Epithelial cell of prostate (primary cell): Measurements from ENCODE around the gene PCSK7.
"Not testable (repeated sequence)": the region's sequence is repeated elsewhere in the genome, so short reads cannot be mapped to it uniquely, and the experiment has no call there.

Experiments used
- DNase-seq: peaks from one replicate; pipeline ENCODE4 v3.0.0-alpha.2; 2011; ENCODE audit warnings: low read depth, low spot score
- H3K27ac ChIP-seq: fragments of 450-650 bp; 2 replicates; pipeline ENCODE4 v1.5.1; 2017; ENCODE audit warnings: mild to moderate bottlenecking

PCSK7 gene

GRCh38 chr11:117186431-117186761 lies 45.5 kb downstream of the PCSK7 start:
- no peak for DNase-seq
- no peak overlapping the region for H3K27ac ChIP-seq

GRCh38 chr11:117185736-117186430 lies 46.0 kb downstream of the PCSK7 start:
- H3K27ac ChIP-seq, result no peak overlapping the region
- DNase-seq, result no peak

GRCh38 chr11:117183724-117184349 lies 48.0 kb downstream of the PCSK7 start:
- DNase-seq, result no peak
- no peak overlapping the region for H3K27ac ChIP-seq

- H3K27ac ChIP-seq, DNase-seq: not testable (repeated sequence)
Measured at GRCh38 chr11:117183178-117183577, 48.7 kb downstream of the PCSK7 start.

- no peak overlapping the region for H3K27ac ChIP-seq
- no peak for DNase-seq
Measured at GRCh38 chr11:117182551-117182935, 49.3 kb downstream of the PCSK7 start.

- H3K27ac ChIP-seq, result no peak overlapping the region
- DNase-seq, result no peak
Measured at GRCh38 chr11:117181586-117182550, 50.0 kb downstream of the PCSK7 start.

- no peak overlapping the region for H3K27ac ChIP-seq
- no peak for DNase-seq
Measured at GRCh38 chr11:117180661-117181585, 51.0 kb downstream of the PCSK7 start.

GRCh38 chr11:117180020-117180419 lies 51.9 kb downstream of the PCSK7 start:
- no peak for DNase-seq
- H3K27ac ChIP-seq, result no peak overlapping the region

GRCh38 chr11:117179048-117179999 lies 52.5 kb downstream of the PCSK7 start:
- DNase-seq, result no peak
- H3K27ac ChIP-seq, result peak overlapping the region; percentile 72

- peak within 1 kb of the TSS; percentile 72 for H3K27ac ChIP-seq
- peak; percentile 37 for DNase-seq
Measured at GRCh38 chr11:117178210-117179034, 53.5 kb downstream of the PCSK7 start, which contains the start of gene SIDT2. Gene SIDT2, plus strand, starts transcription at chr11:117178743. Its CDS starts 521 bp downstream, at chr11:117179264.

GRCh38 chr11:117177534-117178209 lies 54.2 kb downstream of the PCSK7 start:
- DNase-seq, result no peak
- H3K27ac ChIP-seq, result peak overlapping the region; percentile 72

- H3K27ac ChIP-seq, result no peak overlapping the region
- no peak for DNase-seq
Measured at GRCh38 chr11:117176186-117176585, 55.7 kb downstream of the PCSK7 start.

GRCh38 chr11:117175781-117176180 lies 56.1 kb downstream of the PCSK7 start:
- no peak overlapping the region for H3K27ac ChIP-seq
- DNase-seq, result no peak

- no peak for DNase-seq
- no peak overlapping the region for H3K27ac ChIP-seq
Measured at GRCh38 chr11:117175104-117175503, 56.8 kb downstream of the PCSK7 start.

GRCh38 chr11:117172724-117173421 lies 59.0 kb downstream of the PCSK7 start:
- no peak for DNase-seq
- H3K27ac ChIP-seq, result peak overlapping the region; percentile 41

GRCh38 chr11:117171404-117172061 lies 60.3 kb downstream of the PCSK7 start:
- no peak for DNase-seq
- H3K27ac ChIP-seq, result no peak overlapping the region
